HCT116 (cell line): ENCODE data around the gene CCKAR.

Source experiments
- CBX3 ChIP-seq: IDR thresholded peaks from 2 replicates; pipeline ENCODE4 v1.6.1; 2012; ENCODE audit warnings: low read depth
- EZH2phosphoT487 ChIP-seq: fragments of 200-600 bp; IDR thresholded peaks from 2 replicates; pipeline ENCODE4 v1.6.1; 2018; ENCODE audit warnings: antibody characterized with exemption, borderline replicate concordance
- POLR2A ChIP-seq: IDR thresholded peaks from 2 replicates; pipeline ENCODE4 v1.7.0; 2011; ENCODE audit warnings: borderline replicate concordance; ENCODE audit not compliant: insufficient read depth, insufficient read length; ENCODE audit errors: extremely low read depth
- RAD21 ChIP-seq: IDR thresholded peaks from 2 replicates; pipeline ENCODE4 v1.6.1; 2012; ENCODE audit warnings: low read depth, mild to moderate bottlenecking
- SIN3A ChIP-seq: IDR thresholded peaks from 2 replicates; pipeline ENCODE4 v1.6.1; 2012; ENCODE audit warnings: low read depth
- SP1 ChIP-seq: IDR thresholded peaks from 2 replicates; pipeline ENCODE4 v1.6.1; 2012; ENCODE audit warnings: low read depth
- ZFX ChIP-seq: fragments of 450-650 bp; IDR thresholded peaks from 2 replicates; pipeline ENCODE4 v1.6.1; 2017
- TF ChIP-seq, protein P1 (sequence below), 3 experiments: fragments of 200-600 bp in 1 of 3; sonication (generic) in 1 of 3; IDR thresholded peaks in 2 of 3; conservative IDR thresholded peaks in 1 of 3; 2 replicates each; pipeline ENCODE4 v1.5.1; 2012 to 2017; ENCODE audit warnings: low read depth in 2 of 3, low read length in 2 of 3, antibody characterized with exemption in 1 of 3, borderline replicate concordance in 1 of 3, control low read depth in 1 of 3, mild to moderate bottlenecking in 1 of 3, mixed read lengths in 1 of 3, mixed run types in 1 of 3, moderate library complexity in 1 of 3; ENCODE audit not compliant: insufficient read depth in 1 of 3
- TF ChIP-seq, protein P2 (sequence below): IDR thresholded peaks from 2 replicates; pipeline ENCODE4 v1.6.1; 2012
- TF ChIP-seq, protein P3 (sequence below): IDR thresholded peaks from 2 replicates; pipeline ENCODE4 v1.6.1; 2012; ENCODE audit warnings: low read depth

DNA sequence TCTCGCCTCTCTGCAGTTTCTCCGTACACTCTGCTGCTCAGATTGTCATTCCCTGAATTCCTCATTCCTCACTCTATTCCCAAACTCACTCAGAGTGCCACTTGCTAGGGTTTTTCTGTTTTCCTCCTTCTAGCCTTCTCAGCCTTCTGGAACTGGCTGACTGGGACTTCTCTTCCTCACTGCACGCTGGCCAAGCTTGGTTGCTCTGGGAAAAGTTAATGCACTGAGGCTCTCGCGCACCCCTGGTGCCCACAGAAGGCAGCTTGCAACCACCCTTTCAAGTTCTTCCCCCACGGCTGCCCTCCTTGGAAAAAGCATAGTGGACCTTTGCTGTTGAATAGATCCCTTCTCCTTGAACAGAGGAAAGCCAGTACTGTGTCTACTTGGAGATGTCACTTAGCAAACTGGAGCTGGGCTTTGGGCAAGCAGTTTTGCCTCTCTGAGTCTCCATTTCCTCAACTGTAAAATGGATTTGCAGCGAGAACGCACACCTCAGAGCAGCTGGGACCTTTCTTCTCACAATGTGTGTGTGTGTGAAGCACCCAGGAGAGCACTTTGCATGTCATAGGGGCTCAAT lies 6.0 kb upstream of the CCKAR start:
- TF ChIP-seq SIN3A (no peak), EZH2phosphoT487 (no peak), POLR2A (no peak), SP1 (no peak), RAD21 (no peak), ZFX (no peak), CBX3 (no peak)
- TF ChIP-seq, protein P1, sequence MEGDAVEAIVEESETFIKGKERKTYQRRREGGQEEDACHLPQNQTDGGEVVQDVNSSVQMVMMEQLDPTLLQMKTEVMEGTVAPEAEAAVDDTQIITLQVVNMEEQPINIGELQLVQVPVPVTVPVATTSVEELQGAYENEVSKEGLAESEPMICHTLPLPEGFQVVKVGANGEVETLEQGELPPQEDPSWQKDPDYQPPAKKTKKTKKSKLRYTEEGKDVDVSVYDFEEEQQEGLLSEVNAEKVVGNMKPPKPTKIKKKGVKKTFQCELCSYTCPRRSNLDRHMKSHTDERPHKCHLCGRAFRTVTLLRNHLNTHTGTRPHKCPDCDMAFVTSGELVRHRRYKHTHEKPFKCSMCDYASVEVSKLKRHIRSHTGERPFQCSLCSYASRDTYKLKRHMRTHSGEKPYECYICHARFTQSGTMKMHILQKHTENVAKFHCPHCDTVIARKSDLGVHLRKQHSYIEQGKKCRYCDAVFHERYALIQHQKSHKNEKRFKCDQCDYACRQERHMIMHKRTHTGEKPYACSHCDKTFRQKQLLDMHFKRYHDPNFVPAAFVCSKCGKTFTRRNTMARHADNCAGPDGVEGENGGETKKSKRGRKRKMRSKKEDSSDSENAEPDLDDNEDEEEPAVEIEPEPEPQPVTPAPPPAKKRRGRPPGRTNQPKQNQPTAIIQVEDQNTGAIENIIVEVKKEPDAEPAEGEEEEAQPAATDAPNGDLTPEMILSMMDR (IDR thresholded peaks at IDR 0.05 in 2 of 3, conservative IDR thresholded peaks at IDR 0.05 in 1 of 3; ENCODE audit: borderline replicate concordance in 1 of 3, insufficient read depth in 1 of 3, low read depth in 2 of 3, low read length in 2 of 3), result no peak
- TF ChIP-seq, protein P2, sequence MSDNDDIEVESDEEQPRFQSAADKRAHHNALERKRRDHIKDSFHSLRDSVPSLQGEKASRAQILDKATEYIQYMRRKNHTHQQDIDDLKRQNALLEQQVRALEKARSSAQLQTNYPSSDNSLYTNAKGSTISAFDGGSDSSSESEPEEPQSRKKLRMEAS, result no peak
- TF ChIP-seq, protein P3, sequence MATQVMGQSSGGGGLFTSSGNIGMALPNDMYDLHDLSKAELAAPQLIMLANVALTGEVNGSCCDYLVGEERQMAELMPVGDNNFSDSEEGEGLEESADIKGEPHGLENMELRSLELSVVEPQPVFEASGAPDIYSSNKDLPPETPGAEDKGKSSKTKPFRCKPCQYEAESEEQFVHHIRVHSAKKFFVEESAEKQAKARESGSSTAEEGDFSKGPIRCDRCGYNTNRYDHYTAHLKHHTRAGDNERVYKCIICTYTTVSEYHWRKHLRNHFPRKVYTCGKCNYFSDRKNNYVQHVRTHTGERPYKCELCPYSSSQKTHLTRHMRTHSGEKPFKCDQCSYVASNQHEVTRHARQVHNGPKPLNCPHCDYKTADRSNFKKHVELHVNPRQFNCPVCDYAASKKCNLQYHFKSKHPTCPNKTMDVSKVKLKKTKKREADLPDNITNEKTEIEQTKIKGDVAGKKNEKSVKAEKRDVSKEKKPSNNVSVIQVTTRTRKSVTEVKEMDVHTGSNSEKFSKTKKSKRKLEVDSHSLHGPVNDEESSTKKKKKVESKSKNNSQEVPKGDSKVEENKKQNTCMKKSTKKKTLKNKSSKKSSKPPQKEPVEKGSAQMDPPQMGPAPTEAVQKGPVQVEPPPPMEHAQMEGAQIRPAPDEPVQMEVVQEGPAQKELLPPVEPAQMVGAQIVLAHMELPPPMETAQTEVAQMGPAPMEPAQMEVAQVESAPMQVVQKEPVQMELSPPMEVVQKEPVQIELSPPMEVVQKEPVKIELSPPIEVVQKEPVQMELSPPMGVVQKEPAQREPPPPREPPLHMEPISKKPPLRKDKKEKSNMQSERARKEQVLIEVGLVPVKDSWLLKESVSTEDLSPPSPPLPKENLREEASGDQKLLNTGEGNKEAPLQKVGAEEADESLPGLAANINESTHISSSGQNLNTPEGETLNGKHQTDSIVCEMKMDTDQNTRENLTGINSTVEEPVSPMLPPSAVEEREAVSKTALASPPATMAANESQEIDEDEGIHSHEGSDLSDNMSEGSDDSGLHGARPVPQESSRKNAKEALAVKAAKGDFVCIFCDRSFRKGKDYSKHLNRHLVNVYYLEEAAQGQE, result no peak
